GM10847 (cell line): Measurements from ENCODE around the gene SLC5A10.

Source experiments
- POLR2A ChIP-seq: IDR thresholded peaks from 2 replicates; pipeline ENCODE4 v1.6.1; 2011; ENCODE audit not compliant: insufficient read length; ENCODE audit errors: extremely low read depth

SLC5A10 gene

DNA sequence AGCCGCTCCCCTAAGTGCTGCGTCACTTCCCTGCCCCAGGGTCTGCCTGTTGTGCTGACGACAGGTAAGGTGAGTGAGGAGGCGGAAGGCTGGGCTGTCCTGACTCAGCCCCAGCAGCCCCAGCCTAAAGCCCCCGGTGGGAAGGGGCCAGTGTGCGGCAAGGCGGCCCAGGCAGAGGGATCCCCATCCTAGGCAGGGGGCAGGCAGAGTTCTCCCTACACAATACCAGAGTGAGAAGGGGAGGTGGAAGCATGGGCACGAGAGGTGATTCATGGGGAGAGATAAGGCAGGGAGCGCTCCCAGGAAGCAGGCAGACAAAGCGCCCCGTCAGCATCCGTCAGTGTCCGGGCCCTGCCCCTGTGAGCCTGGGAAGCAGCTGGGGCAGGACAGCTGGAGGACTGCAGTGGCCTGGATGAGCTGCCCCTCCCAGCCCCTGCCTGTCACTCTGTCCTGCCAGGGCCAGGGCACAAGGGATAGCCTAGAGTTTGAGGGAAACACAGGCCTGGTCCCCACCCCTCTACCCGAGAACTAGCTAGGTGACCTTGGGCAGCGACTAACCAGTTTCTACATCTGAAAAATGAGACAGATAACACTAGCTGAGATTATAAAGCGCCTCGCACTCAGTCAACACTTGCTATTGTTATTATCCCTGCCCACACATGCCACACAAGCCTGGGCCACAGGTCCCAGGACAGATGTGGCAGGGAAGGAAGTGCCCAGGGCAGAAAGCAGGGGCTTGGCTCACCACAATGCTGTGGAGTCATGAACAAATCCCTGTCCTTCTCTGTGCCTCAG lies 48.8 kb downstream of the SLC5A10 start:
- TF ChIP-seq POLR2A, result no peak

DNA sequence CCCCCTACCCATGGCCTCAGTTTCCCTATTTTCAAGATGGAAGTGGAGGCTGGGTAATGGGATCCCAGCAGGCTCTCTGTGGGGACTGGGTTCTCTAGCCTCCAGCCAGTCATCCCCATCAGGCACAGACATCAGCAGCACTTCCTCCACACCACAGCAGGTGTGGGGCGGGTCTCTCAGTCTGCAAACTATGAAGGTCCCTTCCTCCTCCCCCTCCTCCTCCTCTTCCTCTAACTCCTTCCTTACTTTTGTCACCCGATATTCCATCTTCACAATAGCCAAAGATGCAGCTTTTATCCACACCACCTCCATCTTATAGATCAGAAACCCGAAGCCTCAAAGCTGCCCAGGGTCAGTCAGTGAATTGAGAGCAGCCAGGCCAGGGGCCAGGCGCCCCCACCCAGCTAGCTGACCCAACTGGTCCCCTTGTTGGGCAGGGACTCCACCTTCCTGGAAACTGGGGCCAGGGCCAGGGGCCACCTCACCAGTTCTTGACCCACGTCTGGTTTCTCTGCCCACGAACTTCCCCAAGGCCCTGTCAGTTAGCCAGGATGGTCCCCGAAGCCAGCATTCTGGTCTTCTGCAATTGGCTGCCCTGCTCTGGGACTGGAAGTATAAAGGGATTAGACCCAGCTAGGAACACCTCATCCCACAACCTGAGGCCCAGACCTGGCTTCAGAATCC lies 50.1 kb downstream of the SLC5A10 start:
- no peak for TF ChIP-seq POLR2A

GRCh38 chr17:19002805-19003542 lies 51.0 kb downstream of the SLC5A10 start:
- TF ChIP-seq POLR2A, result no peak

GRCh38 chr17:19003543-19004420 lies 51.8 kb downstream of the SLC5A10 start:
- no peak for TF ChIP-seq POLR2A

DNA sequence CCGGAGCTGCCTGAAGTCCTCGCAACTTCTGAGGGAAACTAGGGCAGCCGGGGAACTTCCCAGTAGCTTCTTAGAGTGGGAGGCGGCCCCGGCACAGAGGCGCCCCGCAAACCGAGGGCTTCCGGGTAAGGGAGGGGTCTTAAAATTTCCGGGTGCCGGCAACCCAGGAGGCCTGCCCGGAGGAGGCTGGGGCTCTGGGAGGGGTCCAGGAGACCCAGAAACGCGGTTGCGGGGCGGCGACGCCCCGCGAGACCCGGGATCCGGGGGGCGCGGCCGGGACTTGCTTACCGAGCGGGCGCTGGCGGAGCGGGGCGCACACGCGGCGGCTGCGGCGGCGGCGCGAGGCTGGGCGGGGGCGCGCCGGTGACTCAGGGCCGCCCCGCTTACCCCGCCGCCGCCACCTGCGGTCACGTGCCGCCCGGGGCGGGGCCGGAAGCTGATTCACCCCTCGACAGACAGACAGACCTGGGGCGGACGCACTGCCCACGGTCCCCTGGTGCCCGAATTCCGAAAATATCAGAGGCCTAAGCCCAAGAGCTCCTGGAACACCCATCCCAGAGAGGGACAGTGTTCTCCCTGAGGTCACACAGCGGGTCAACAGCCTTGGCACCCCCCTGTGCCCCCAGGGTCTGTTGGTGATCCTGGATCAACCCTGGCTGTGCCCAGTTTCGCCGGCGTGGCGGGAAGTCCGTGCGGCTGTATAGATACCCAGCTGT lies 52.6 kb downstream of the SLC5A10 start, which contains the start of gene FAM83G:
TSS of gene FAM83G (minus strand) at position 344 of the 716 bp plus-strand sequence. CDS start 723 bp downstream, outside the sequence.
- no peak for TF ChIP-seq POLR2A

DNA sequence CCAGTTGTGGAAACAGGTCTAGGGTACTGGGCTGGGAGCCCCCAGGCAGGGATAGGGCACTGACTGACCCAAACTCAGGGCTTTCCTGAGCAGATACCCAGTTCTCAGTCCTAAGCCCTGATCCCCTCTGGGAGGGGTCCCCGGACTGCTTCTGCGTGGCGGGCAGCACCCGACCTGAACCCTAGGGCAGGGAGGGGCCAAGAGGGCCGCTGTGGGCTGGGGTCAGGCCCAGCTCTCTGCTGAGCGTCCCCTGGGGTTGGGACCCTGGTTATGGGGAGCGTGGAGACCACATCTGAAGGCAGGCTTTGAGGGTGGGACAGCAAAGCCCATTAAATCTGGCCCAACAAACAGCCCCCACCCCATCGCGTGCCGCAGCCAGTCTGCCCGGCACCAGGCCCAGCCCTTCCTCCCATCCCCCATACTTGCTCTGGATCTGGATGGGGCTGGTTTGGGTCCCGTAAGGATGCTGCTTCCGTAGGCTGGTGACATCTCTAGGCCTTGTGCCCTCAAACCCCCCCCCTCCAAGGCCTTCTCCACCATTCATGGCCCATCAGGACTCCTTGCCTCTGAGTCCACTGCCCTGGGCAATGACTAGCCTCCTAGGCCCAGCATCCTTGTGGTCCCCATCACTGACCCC lies 53.3 kb downstream of the SLC5A10 start:
- no peak for TF ChIP-seq POLR2A

GRCh38 chr17:19005789-19006430 lies 53.9 kb downstream of the SLC5A10 start:
- TF ChIP-seq POLR2A, result no peak

DNA sequence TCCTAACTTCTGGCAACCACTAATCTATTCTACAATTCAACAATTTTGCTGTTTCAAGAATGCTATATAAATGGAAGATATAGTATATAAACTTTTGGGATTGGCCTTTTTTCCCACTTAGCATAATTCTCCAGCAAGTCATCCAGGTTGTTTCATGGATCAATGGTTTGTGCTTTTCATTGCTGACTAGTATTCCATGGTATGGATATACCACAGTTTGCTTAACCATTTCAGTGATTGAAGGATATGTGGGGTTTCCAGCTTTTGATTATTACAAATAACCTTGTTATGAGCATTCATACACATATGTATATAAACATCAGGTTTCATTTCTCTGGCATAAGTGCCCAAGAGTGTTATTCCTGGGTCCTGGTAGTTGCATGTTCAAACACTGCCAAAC lies 54.7 kb downstream of the SLC5A10 start:
- no peak for TF ChIP-seq POLR2A

GRCh38 chr17:19009970-19010369 lies 58.0 kb downstream of the SLC5A10 start:
- TF ChIP-seq POLR2A, result no peak

DNA sequence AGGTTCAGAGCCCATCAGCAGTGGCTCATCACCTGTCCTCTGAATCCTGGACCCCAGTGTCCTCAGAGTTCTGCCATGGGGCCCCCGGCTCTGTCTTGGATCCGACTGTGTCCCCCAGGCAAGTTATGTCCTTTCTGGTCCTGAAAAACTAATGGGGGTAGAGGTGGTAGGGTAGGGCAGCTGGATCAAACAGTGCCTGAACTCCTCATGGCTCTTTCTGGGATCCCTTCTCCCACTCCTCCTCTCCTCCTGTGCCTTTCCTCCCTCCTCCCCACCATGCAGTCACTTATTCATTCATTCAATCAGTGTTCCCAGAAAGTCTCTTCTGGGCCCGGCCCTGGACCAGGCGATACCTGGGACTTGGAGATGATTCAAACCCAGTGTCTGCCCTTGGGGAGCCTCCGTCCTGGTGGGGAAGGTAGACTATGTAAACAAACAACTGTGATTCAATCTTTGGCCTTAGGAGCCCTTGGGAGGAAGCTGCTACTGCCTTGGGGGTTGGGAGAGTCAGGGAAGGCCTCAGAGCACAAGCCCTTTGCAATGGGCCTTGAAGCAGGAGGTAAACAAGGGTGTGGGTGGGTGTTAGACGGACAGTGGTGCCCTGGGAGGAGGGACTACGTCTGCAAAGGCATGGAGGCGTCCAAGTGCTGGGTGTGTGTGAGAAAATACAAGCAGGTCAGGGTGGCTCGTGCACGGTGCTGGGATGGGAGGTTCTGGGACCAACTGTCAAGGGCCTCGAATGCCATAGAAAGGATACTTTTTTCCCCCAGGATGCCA lies 59.0 kb downstream of the SLC5A10 start:
- no peak for TF ChIP-seq POLR2A

DNA sequence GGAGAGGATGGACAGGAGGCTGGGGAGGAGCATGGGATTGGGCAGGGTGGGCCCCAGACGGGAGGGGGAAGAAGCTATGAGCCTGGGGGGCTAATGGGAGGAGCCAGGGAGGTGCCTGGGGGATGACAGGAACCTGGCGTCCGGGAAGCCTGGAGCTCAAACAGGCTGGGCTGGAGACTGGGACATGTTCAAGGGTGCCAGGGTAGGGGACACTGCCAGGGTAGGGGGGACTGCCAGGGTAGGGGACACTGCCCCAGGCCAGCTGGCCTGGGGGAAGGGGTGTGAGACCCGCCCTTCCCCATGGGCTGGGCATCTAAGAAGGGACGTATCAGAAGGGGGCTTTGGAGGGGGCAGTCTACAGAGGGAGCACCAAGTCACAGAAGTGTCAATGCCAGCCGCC lies 59.6 kb downstream of the SLC5A10 start:
- no peak for TF ChIP-seq POLR2A

DNA sequence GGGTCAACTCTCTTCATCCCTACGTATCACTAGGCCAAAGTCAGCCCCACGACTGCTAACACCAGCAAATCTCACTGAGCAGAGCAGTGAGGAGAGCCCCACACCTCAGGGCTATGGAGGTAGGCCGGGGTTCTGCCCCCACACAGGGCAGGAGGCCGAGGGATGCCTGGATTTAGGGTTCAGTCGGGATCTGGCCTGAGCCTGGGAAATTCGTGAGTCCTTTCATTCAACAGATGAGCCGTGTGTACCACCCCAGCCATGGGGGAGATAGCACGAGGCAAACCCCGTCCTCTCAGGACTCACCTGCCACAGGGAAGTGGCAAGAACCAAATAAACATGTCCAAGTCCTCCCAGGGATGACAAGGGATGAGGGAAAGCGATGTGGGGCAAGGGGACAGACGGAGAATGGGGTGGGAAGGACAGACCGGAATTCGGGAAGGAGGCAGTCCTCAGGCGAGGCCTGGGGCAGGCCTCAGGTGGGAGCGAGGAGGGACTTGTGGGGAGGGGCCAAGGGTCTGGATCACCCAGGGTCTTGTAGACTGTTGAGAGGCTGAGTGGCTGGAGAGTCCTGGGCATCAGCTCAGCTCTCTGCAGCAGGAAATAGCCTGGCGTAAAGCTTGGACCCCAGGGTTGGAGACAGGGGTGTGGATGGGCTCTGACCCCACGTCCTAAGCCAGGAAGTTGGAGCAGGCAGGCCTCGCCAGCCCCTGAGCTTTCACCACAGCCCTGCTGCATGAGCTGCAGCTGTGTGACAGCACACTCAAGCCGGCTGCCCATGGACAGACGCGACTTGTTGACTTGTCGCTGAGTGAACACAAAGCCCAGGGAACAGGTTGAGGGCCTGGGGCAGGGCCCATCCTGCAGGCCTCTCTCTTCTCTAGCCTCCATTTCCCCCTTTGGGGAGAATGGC lies 60.5 kb downstream of the SLC5A10 start:
- no peak for TF ChIP-seq POLR2A

DNA sequence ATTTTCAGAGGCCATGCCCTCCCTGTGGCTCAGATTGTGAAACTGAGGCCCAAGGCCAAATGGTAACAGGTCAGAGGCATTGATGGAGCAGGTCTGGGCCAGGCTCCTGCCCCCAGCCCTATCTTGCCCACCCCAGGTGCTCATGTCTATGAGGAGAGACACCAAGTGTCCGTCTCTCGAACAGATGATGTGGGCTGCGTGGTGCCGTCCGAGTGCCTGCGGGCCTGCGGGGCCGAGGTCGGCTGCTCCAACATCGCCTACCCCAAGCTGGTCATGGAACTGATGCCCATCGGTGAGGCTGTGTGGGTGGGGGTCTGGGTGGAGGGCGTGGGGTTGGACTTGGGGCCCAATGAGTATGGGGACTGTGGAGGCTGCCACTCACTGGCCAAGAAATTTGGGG lies 61.3 kb downstream of the SLC5A10 start:
- TF ChIP-seq POLR2A, result no peak
